Activated CD8-positive, alpha-beta memory T cell treated with anti-CD3 and anti-CD28 coated beads for 48 hours (primary cell): ENCODE measurements around the gene CYP19A1.

ENCODE experiments used
- DNase-seq, 3 experiments: peaks; one replicate each; pipeline ENCODE4 v3.0.0-alpha.2; 2020; ENCODE audit warnings: low read depth in 2 of 3, low spot score in 2 of 3

The CYP19A1 gene

DNA sequence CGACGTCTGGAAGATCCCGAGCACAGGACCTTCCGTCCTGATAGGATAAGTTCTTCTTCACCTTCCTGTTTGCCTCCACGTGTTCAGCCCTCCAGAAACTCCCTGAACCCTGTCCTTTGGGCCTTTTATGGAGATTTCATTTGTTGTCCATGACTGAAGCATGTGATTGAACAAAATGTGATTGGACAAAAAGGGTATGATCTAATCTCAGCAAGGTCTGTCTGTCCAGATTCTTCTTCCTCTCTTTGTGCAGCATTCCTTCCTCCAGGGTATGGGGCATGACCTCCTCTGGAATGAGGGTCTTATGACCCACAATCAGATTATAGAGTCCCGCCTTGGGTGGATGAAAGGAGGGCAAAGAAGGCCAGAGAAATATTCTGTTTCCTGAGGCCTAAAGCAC lies at the start of gene CYP19A1:
TSS of gene CYP19A1 (minus strand) at position 101 of the 400 bp plus-strand sequence. CDS start 95,684 bp downstream, outside the sequence.
- no peak for DNase-seq

DNA sequence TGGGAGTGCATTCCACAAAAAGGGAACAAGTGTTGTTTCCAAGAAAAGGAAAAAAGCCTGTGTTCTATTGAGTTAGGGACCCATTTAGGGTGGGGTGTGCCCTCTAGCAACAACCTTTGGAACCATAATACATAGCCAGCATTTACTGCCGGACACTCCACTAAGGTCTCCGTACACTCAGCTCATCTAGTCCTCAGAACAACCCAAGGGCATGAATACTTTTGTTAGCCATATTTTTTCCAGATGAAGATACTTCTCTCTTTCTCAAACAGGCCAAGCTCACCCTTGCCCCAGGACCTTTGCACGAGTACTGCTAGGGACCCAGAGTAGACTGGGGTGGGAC lies 49.3 kb upstream of the CYP19A1 start:
- no peak for DNase-seq

DNA sequence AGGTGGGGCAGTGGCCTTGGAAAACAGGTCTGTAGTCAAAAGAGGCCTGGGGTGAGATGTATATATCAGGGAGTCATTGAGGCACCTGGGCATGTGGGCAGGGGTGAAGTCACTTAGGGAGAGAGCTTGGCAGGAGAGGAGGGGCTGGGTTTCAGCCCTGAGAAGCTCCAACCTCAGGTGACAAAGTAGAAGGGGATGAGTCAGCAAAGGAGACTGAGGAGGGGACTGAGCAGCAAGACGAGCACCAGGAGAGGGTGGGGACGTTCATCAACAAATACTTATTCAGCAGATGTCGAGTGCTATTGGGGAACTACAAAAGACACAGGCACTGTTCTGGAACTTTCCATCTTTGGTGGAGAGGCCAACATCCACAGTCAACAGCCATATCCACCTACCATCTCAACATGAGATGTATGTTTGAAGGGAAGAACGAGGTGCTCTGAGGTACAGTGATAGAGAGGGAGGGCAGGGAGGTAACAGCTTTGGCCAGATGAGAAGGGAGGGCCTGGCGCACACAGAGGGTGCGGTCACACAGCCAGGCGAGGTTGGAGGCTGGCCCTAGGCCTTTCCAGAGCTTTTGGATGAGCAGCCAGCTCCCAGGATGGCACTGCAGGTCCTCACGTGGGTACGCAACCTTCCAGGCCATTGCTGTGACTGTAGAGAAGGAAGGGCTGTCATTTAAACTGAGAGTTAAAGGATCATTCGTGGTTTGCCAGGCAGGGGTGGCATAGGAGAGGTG lies 48.7 kb upstream of the CYP19A1 start:
- DNase-seq, result no peak

DNA sequence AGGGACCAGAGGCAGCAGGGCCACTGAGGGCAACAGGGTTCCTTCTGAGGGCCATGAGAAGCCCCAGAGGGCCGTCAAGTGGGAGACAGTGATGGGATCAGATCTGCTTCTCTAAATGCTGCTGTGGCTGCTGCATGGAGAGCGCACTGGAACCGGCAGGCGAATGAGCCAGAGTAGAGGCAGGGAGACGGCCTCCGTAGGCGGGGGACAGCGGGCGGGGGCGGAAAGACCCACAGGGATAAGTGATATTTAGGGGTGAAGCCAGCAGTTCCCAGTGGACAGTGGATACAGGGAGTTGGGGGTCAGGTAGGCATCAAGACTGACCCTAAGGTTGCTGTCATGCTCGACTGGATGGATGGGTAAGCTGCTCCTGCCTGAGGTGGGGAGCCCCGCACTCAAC lies 48.1 kb upstream of the CYP19A1 start:
- no peak for DNase-seq

DNA sequence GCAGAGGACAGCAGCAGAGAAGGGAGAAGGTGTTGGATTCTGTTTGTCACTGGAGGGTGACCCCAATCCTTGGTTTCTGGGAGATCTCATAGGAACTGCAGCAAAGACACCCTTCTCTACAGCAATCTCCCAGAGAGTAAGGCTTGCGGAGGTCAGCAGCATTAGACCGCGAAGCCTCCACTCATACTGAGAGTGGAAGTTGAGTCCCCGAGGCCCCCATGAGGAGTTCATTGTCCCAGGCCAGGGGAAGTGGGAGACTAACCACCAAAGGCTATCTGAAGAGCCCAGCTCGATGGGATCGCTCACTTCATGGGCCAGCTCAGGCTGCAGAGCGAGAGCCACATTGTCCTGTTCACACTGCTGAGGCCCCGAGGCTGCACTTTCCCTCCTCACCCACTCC lies 47.6 kb upstream of the CYP19A1 start:
- DNase-seq, result no peak

DNA sequence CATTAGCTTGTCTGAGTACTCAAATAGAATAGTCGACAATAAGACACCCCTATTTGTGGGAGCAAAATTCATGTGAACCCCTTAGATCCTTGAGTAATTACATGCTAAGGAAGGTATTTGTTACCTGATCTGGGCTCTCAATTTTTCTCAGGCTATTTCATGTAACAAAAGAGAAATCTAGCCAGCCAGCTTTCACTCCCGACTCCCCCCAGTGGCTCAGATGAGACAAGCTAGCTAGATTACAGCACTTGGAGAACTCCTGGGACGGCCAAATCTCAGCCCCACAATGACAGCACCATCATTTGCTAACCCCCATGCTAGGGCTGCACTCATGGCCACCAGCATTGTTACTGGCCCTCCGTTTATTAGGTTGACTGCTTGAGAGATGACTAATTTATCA lies 44.4 kb upstream of the CYP19A1 start:
- no peak for DNase-seq

DNA sequence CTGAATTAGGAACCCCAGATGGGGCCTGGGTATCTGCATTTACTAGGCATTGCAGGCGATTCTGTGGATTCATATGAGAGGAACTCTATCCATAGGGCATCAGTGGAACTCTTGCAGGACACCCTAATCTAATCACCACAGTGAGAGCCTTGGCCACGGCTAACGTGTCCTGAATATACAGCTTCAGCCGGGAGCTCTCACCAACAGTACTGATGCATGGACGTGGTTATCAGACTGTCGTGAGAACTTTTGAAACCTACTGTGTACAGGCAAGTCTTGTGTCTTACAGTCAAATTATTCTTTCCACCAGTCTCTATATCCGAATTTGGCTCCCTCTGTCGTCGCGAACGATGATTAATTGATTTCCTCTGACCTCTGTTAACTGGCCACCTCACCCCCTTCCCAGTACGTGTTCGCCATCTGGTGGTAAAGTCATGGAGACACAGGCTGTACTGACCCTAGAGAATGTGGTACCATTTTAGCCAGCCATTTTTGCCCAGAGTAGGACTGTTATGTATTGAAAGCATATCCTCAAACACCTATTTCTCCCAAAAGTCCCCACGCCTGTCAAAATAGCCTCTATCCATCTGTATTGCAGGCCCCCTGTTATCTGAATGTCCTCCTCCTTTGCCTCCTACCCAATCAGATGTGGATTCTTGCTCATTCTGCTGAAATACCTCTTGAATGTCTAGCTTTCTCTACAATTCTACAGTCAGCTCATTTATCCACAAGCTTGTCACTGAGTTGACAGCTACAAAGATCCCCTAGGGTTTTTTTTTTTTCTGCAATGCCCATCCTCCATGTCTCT lies 42.8 kb upstream of the CYP19A1 start:
- DNase-seq, result peak in 1 of 3 experiments; percentile 8

DNA sequence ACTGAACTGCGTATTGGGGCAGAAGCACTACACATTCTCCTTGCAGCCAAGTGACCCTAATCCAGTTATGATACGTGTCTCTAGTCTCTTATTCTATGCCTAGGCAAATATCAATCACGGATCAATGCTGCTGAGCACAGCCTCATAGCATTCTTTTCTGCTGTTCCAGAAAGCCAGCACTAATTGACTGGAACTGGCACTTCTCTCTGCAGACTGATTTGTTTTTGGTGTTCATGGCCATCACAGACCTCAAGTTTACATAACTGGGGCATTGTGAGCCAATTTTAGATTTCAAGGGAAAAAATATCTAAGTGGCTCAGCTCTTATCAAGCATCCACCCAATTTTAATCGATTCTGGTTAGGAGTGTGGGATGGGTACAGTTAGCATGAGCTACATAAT lies 41.0 kb upstream of the CYP19A1 start:
- DNase-seq, result no peak

DNA sequence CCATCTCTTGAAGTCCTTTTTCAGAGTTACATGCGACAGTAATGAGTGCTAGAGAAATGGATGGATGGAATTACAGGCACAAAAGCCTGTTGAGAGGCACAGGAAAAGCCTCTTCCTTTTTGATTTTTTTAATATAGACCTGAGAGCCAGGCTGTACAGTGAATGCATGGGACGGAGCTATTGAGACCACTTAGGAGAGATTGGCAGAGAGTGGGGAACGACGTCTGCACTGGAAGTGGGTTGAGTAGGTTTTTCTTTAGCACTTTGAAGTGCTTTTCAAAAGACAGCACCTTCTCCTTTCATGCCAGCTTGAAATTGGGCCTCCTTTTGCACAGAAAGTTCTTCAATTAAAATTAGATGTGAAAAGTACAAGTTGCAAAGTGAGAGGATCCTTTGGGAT lies 40.0 kb upstream of the CYP19A1 start:
- no peak for DNase-seq

DNA sequence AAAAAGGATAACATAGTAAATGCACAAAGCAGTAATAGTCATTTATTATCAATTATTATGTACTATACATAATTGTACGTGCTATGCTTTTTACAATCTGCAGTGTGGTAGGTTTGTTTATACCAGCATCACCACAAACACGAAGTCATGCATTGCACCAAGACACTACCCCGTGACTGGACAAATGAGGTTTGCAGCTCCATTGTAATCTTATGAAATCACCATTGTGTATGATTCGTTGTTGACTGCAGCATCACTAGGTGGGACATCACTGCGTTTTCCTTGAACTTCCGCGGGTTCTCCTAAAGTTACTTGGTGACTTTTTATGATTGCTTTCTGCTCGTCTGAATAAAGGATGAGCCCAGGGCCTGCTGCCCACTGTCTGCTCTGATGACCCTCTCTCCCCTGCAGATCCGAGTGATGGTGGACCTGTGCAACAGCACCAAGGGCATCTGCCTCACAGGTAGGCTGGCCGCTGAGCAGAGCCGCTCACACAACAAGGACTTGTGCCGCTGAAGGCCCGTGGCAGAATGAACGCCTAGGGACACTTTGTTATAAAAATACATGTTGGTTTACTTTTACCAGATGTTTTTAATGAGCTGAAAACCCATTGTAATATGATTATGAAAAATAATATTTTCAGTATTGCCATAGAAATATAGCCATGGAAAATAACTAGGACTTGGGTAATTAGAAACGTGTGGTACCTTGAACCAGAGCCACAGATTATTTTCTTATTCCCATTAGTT lies 38.8 kb upstream of the CYP19A1 start:
- DNase-seq, result no peak

DNA sequence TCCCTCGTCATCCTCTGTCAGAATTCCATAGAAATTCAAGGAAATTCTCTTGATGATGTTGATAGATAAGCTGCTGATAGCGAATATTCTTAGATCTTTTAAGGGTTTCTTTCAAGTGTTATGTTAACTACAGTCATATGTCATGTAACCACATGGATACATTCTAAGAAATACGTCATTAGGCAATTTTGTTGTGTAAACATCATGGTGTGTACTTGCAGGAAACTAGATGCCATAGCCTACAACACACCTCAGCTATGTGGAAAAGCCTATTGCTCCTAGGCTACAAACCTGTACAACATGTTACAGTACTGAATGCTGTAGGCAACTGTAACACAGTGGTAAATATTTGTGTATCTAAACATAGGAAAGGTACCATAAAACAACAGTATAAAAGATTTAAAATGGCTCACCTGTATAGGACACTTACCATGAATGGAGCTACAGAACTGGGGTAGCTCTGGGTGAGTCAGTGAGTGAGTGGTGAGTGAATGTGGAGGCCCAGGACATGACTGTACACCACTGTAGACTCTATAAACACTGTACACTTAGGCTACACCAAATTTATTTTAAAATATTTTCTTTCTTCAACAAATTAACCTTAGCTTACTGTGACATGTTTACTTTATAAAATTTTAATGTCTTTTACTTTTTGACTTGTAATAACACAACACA lies 37.7 kb upstream of the CYP19A1 start:
- no peak for DNase-seq

DNA sequence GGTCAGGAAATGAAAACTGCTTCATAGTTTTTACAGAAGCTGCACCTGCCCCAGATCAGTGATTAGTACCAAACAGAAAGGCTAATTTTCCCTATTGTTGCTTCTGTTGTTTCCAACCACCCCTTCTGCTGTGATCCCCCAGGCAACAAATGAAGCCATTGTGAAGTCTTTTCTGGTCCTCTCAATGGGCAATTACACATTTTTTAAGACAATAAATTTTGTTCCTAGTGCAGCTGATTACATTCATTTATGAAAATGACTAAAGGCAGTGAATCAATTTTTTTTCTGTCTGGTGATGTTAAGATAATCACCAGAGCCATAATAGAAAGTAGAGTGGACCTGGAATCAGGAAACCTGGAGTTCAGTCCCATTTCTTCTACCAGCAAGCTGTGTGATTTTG lies 35.7 kb upstream of the CYP19A1 start:
- no peak for DNase-seq

DNA sequence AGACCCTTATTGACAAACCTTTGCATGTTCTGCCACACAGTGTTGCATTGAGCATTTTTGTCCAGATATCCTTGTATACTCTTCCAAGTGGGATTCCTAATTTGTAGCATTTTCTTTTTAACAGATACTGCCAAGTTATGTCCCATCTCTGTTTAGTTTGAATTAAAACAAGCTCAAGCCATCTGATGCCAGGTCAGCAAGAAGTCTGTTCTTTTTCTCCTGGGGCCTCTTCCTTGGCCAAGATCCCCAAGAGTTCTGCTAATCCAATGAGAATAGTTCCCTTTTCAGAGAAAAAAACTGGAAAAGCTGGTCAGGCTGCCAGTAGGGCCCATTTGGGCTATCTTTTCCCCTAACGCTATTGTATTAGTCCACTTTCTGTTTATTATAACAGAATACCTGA lies 32.9 kb upstream of the CYP19A1 start:
- no peak for DNase-seq

DNA sequence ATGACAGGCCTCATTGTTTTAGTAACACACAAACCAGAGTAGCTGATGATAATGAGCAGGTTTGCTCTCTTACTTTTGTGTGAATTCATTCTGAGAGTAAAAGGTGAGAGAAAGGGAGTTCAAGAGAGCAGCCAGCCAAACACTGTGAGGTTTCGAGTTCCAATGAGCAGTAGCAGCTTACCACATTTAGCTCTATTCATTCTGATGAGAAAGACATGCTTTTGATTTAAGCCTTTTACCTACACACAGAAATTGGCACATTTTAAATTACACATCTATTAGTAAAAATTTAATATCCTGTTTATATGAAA lies 31.0 kb upstream of the CYP19A1 start:
- no peak for DNase-seq

DNA sequence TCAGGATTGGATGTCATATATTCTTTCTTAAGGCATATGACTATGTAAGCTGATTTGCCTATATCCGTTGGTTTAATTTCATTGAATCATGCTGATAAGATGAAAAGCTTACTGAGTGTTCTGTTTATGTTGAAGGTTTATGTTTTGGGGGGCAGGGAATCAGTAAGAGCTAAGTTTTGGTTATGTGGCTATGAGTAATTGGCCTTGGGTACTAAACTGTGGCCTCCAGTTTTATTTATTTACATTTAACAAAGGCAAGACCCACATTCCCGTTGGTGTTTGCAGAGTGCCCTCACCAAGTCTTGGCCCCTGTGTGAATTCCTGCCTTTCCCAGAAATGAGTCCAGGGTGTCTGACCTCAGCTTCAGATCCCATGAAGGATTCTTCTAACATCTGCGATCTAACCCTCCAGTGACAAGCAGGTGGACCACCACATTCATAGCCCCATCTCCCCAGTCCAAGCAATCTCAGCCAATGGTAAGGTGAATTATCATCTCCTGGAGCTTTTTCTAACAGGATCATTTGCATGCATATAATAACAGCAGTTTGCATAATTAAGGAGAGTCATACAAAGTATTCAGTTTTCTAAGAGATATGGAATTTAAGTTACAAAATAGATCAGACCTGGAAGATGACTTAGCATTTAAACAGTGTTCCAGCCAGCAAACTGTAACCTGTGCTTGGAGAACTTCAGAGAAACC lies 30.5 kb upstream of the CYP19A1 start:
- DNase-seq, result no peak

DNA sequence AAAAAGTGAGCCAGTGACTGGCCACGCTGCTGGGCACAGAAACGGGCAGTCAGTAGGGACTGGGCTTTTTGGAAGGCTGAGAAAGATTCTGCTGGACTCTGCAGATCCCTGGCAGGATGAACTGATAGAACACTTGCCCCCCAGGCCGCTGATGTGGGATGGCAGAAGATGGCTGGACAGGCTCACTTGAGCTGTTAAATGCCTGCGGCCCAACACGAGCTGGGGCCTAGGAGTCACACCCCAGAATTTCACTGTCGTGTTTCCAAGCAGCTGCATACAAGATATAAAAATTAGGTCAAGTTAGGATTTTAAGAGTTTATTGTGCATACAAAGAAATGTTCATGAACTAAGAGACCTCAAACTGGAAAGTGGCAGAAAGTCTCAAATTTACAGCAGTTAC lies 29.9 kb upstream of the CYP19A1 start:
- DNase-seq, result no peak

DNA sequence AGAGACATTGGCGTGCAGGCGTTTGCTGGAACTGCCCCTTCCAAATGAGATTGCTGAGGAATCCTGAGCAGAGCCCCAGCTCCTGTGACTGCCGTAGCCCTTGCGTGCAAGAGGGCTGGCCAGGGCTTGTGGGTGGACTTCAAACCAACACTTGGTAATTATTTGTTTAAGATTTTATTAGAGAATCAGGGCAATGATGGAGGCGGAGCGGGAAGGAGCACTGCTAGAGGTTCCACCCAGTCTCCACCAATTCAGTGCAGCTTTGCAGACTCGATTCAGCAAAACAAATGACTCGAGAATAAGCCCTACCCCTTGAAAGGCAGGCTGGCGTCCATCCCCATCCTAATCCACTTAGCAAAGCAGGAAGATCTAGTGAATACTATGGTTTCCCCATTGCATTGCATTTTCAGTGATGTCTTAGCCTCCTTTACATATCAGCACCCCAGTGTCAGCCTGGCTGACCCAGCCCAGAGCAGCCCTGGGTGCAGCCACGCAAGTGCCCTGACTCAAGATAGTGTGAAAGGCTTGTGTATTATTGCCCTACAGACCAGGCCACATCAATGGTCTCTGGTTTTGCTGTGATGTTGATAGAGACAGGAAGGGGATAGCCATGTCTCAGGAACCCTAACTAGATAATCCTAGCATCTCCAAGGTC lies 29.1 kb upstream of the CYP19A1 start:
- DNase-seq, result no peak

DNA sequence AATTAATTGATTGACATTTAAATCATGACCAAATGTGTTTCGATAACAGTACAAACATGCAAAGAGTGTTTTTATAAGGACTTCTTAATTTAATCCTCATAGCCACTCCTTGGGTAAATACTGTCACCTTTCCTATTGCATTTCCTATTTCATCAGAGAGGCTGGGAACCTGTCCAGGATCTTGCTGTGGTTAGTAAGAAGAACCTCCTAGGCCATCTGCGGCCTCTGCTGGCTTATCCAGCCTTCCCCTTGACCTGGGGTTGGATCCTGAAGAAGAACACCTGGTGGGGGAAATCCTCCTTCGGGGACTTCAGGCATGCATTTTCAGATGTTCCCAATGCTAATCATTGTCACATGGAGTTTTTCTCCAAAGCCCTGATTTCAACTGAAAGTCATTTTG lies 28.5 kb upstream of the CYP19A1 start:
- no peak for DNase-seq

DNA sequence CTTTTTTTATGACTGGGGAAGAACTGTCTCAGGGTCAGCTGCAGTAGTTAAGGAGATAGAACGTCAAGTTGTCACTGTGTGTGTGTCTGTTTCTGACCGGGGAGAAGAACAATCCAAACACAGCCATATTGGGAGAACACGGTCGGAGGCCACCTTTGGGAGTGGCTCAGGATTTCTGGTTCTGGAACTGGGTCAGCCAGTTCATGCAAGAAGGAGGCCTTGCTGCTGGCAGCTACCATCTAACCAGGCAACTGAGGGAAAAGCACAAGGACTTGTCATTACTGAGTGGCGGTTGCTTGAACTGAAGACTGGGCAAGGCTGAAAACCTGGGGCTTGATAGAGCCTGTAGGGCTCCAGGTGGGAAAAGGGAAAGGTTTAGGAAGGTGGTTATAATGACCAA lies 27.7 kb upstream of the CYP19A1 start:
- DNase-seq, result no peak

DNA sequence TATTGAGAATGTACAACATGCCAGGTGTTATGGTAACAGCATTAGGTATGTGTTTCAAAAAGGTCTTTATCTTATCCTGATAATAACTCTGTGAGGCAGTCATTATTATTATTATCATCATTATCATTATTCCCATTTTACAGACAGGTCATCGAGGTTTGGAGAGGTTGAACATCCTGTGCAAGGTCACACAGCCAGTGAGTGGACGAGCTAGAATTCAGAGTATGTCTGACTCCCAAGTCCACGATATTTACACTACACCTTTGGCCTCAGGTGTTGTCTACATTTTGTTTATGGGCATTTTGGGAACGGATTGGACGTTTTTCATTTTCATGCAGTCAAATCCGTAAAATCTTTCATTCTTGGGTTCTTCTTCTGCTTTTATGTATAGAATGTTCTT lies 27.0 kb upstream of the CYP19A1 start:
- no peak for DNase-seq

DNA sequence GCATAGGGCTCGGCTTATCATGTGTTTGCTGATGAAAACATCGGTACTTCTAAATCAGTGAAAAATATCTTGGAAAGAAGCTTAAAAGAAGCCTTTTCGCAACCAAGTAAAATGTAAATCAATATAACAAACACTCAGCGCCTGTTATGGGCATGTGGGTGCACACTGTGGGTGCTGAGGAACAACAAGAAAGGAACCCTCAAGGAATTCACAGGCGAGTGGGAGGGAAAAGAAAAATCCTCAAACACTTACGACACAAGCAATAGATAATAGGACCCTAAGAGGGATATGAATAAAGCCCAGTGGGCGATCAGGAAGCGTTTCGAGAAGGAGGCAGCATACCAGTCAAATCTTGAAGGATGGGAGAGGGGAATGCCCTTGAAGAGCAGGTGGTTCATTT lies 25.0 kb upstream of the CYP19A1 start:
- no peak for DNase-seq
